ENCODE results near the gene SH3YL1. TPM values are rescaled to one million over a fixed set of nuclear protein-coding genes. Genes with fewer than 3 reads are reported as not detected.
A peak's percentile ranks its signal among the peaks of the same experiment; 100 is the strongest.

The SH3YL1 gene
- total and polyA plus RNA-seq, 2 experiments from 2014 or later: 15.8 to 35.1 TPM

- no peak for TF ChIP-seq CTCF (IDR thresholded peaks at IDR 0.05; ENCODE audit: low read depth, low read length)
- no peak for DNase-seq (ENCODE audit: low read depth in 1 of 2, low spot score in 1 of 2)
- H3K27me3 ChIP-seq: no peaks in the 10 kb centered on the region
- no peak overlapping the region for H3K4me3 ChIP-seq
- H3K27ac ChIP-seq: no peak overlapping the region
- no peaks in the 10 kb centered on the region for H3K4me1 ChIP-seq (ENCODE audit: low read depth)
- H3K36me3 ChIP-seq: no peaks in the 10 kb centered on the region
- no peaks in the 10 kb centered on the region for H3K9me3 ChIP-seq (ENCODE audit: low read depth)
Measured at GRCh38 chr2:211486-212184, 52.2 kb downstream of the SH3YL1 start.

DNA sequence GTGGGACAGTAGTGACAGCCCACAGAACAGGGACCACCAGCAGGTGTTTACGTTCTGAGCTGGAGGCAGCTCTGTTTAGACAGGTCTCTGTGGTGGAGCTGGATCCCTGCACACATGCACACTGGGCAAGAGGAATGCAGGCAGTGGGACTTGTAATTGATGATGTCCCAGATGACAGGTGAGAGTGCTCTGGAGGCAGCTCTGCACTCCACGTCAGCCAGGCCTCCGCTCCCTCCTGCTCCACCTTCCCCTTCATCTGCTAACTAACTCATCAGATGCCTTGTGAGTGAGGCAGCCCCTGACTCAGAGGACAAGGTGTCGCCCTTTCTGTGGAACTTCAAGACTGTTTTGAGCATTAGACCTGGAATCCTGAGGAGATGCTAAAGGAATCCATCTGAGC, 53.2 kb downstream of the SH3YL1 start:
- H3K36me3 ChIP-seq: no peaks in the 10 kb centered on the region
- no peaks in the 10 kb centered on the region for H3K9me3 ChIP-seq (ENCODE audit: low read depth)
- no peaks in the 10 kb centered on the region for H3K4me1 ChIP-seq (ENCODE audit: low read depth)
- peak in 1 of 2 donors; percentile 9 for DNase-seq (ENCODE audit: low read depth in 1 of 2, low spot score in 1 of 2)
- no peaks in the 10 kb centered on the region for H3K27me3 ChIP-seq
- TF ChIP-seq CTCF (IDR thresholded peaks at IDR 0.05; ENCODE audit: low read depth, low read length): no peak
- no peak overlapping the region for H3K27ac ChIP-seq
- no peak overlapping the region for H3K4me3 ChIP-seq

- TF ChIP-seq CTCF (IDR thresholded peaks at IDR 0.05; ENCODE audit: low read depth, low read length): no peak
- DNase-seq (ENCODE audit: low read depth in 1 of 2, low spot score in 1 of 2): no peak
- H3K4me1 ChIP-seq (ENCODE audit: low read depth): no peaks in the 10 kb centered on the region
Measured at GRCh38 chr2:209470-209869, 54.4 kb downstream of the SH3YL1 start.

GRCh38 chr2:208335-208734, 55.5 kb downstream of the SH3YL1 start:
- Histone ChIP-seq H3K9me3 (ENCODE audit: low read depth) (no peaks in the 10 kb centered on the region), H3K27ac (no peak overlapping the region), H3K27me3 (no peaks in the 10 kb centered on the region), H3K4me3 (no peak overlapping the region), H3K4me1 (ENCODE audit: low read depth) (no peaks in the 10 kb centered on the region), H3K36me3 (no peaks in the 10 kb centered on the region)
- DNase-seq (ENCODE audit: low read depth in 1 of 2, low spot score in 1 of 2): no peak
- no peak for TF ChIP-seq CTCF (IDR thresholded peaks at IDR 0.05; ENCODE audit: low read depth, low read length)

More at GRCh38 chr2:209470-209869, 54.4 kb downstream of the SH3YL1 start:
- Histone ChIP-seq H3K4me3 (no peak overlapping the region), H3K27ac (no peak overlapping the region), H3K27me3 (no peaks in the 10 kb centered on the region), H3K9me3 (ENCODE audit: low read depth) (no peaks in the 10 kb centered on the region), H3K36me3 (no peaks in the 10 kb centered on the region)

DNA sequence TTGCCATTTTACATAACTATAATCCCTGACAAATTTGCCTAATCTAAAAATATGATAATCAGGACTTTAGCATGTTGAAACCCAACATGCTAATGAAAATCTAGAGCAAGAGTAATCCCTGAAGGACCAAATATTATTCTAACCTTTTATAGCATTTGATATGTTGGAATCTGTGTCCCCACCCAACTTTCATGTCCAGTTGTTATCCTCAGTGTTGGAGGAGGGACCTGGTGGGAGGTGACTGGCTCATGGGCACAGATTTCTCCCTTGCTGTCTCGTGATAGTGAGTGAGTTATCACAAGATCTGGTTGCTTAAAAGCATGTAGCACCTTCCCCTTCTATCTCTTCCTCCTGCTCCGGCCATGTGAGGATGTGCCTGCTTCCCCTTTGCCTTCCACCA, 59.8 kb downstream of the SH3YL1 start:
- no peaks in the 10 kb centered on the region for H3K36me3 ChIP-seq
- no peaks in the 10 kb centered on the region for H3K9me3 ChIP-seq (ENCODE audit: low read depth)
- no peak overlapping the region for H3K27ac ChIP-seq
- no peak for DNase-seq (ENCODE audit: low read depth in 1 of 2, low spot score in 1 of 2)
- no peak for TF ChIP-seq CTCF (IDR thresholded peaks at IDR 0.05; ENCODE audit: low read depth, low read length)
- H3K4me3 ChIP-seq: no peak overlapping the region
- H3K27me3 ChIP-seq: no peaks in the 10 kb centered on the region
- no peaks in the 10 kb centered on the region for H3K4me1 ChIP-seq (ENCODE audit: low read depth)

Data from cardiac muscle cell (in vitro differentiated cells and primary cell).